ENCODE data around the gene COX7A2L. TPM values are rescaled to one million over a fixed set of nuclear protein-coding genes. Genes with fewer than 3 reads are reported as not detected.

Gene COX7A2L
- total RNA-seq, 4 donors from 2014 or later, result 69.8 to 94.7 (median 89.1) TPM

DNA sequence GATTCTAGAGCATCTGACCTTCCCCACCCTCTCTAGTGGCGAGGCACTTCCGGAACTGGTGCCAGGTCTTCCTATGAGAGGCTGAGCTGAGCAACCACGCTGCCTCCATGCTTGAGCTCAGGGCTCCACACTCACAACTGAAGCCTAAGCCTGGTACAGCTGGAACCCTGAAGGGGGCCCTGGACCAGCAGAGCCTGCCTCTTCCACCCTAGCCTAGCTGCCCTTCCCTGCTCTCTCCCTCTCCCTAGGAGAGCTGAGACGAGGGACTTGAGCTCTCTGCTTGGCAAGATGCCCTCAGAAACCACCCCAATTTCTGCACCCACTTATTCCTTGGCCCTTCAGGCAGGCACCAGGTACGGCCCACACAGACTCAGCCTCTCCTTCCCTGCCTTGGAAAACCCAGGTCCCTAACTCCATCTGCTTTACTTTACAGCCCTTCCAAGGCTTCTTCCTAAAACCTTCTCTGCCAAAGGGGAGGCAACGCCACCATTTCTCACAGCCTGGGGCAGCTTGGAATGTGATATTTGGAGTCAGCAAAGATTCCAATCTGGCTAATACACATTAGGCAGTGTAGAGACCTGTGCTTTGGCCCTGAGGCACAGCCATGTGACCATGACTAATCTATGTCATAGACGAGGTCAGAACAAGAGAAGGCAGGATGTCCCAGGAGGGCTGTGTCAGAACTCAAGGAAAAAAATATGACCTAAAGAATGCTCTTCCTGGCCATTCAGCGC is 18.8 kb downstream of the COX7A2L start:
- Histone ChIP-seq H3K27ac (peak overlapping the region; percentile 57 to 75 (median 68)), H3K4me1 (peaks cover 13 to 19% of the 10 kb centered on the region in 2 donors), H3K9me3 (no peaks in the 10 kb centered on the region), H3K27me3 (no peaks in the 10 kb centered on the region), H3K4me3 (no peak overlapping the region), H3K36me3 (no peaks in the 10 kb centered on the region)
- ATAC-seq (peak; percentile 96 to 97), DNase-seq (peak; percentile 63)
- intact Hi-C loops (cut with DNase I; ENCODE audit: low total_unique reads) (no loop called here), in situ Hi-C loops (cut with MboI; ENCODE audit: low sequenced_read_pairs in 4 of 4) (no loop called here)
- TF ChIP-seq POLR2A (IDR thresholded peaks at IDR 0.05) (no peak), CTCF (IDR thresholded peaks at IDR 0.05 in 4 of 5, conservative IDR thresholded peaks at IDR 0.05 in 1 of 5) (no peak)

DNA sequence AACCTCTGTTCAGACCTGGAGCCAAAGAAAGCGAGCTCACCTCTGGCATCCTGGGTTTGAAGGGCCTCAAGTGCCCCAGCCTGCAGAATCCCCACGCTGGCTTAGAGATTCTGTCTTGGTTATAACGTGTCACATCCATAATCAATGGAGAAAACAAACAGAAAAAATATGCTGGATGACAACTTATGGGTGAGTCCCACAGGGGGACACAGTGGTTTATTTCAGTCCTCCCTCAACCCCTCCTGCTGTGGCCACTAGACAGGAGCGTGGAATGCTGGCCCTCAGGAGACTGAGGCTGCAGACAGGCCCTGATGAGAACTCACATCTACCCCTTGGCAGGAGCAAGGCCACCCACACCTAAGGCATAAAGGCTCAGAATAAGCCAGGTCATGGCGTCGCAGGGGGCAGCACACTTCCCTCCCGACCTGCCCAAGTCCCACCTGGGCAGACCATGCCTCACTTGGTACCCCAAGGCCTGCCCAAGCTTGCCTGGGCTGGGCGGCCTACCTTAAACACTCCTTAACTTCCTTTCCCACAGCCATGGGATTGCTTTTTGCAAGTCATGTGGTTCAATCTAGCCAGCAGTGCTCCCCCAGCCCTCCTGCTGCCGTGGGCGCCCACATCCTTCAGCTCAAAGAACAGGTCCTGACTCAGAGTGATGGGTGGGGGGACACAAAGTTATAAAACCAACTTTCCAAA is 19.9 kb downstream of the COX7A2L start:
- Histone ChIP-seq H3K9me3 (no peaks in the 10 kb centered on the region), H3K36me3 (peaks cover 0 to 6% of the 10 kb centered on the region in 2 donors), H3K4me1 (peaks cover 13 to 19% of the 10 kb centered on the region in 2 donors), H3K27me3 (no peaks in the 10 kb centered on the region), H3K4me3 (no peak overlapping the region), H3K27ac (no peak overlapping the region)
- in situ Hi-C loops (cut with MboI; ENCODE audit: low sequenced_read_pairs in 4 of 4), result no loop called here
- intact Hi-C loops (cut with DNase I; ENCODE audit: low total_unique reads), result no loop called here
- no peak for TF ChIP-seq CTCF (IDR thresholded peaks at IDR 0.05 in 4 of 5, conservative IDR thresholded peaks at IDR 0.05 in 1 of 5)
- TF ChIP-seq POLR2A (IDR thresholded peaks at IDR 0.05), result no peak
- no peak for ATAC-seq
- DNase-seq, result no peak

DNA sequence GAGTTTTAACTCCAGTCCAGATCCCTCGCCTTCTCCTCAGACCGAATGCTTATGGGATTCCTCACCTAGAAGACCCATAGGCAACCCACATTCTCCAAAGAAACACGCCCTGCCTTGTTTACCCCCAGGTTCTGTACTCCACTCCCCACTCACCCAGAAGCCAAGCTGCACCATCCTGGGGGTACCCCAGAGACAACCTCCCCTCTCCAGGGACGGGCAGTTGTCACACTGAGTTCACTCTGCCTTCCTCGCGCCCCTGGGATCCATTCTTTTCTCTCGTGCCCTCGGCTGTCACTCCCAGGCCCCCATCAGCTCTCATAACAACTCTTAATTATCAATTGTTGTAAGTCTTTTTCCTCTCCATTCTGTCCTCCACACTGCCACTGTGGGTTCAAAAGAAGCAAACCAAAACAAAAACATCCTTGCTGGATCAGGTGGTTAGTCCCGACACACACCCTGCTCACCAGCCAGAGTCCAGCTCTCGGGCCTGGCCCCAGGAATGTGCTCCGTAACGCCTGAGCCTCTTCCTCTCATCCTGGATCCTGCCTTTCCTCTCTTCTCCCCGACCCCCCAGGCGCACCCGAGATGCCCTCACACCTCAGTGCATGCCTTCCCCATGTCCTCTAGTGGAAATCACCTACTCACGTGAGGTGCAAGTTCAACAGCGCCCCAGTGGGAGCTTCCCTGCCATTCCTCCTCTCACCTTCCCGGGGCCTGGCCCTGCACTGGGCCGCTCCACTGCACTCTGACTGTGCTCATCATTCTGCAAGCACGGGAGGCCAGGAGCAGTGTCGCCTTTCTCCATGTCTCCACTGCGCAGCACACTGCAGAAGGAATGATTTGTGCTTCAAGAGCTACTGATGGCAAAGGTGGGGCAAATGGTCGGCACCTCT is 20.7 kb downstream of the COX7A2L start:
- Histone ChIP-seq H3K9me3 (no peaks in the 10 kb centered on the region), H3K27me3 (no peaks in the 10 kb centered on the region), H3K4me1 (peaks cover 13 to 19% of the 10 kb centered on the region in 2 donors), H3K4me3 (no peak overlapping the region), H3K36me3 (peaks cover 0 to 6% of the 10 kb centered on the region in 2 donors), H3K27ac (no peak overlapping the region)
- DNase-seq (no peak), ATAC-seq (no peak)
- in situ Hi-C loops (cut with MboI; ENCODE audit: low sequenced_read_pairs in 4 of 4) (no loop called here), intact Hi-C loops (cut with DNase I; ENCODE audit: low total_unique reads) (no loop called here)
- no peak for TF ChIP-seq CTCF (IDR thresholded peaks at IDR 0.05 in 4 of 5, conservative IDR thresholded peaks at IDR 0.05 in 1 of 5)

DNA sequence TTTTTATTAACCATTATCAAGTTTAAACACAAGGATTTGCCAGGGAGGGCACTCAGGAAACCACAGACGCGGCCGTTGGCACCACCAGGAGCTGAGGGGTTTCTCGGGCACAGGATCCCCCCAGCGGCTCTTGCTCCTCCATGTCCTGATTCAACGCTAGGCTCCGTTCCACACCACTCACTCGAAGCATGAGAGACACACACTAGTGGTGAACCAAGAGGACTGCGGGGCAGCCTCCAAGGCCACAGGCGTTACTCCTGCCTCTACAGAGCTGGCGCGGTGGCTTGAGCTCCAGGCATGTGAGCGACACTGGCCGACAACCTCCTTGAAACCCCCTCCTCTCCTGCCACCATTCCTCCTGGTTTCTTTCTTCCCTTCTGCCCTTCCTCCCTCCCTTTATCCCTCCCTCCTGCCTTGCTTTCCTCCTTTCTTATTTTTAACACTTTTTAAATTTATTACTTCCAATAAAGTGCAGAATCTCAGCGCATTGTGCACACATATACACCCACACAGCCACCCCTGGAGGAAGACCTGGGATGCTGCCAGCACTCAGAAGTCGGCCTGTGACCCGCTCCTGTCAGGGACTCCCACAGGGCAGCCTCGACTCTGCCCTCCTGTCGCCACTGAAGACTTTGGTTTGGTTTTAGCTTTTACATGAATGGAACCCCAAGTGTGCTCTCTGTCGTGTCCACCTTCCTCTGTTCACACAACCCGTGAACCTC is 21.7 kb downstream of the COX7A2L start:
- DNase-seq (no peak), ATAC-seq (no peak)
- H3K9me3 ChIP-seq, result no peaks in the 10 kb centered on the region
- intact Hi-C loops (cut with DNase I; ENCODE audit: low total_unique reads), result no loop called here
- H3K36me3 ChIP-seq, result peaks cover 0 to 10% of the 10 kb centered on the region in 2 donors
- no peak for TF ChIP-seq POLR2A (IDR thresholded peaks at IDR 0.05)
- TF ChIP-seq CTCF (IDR thresholded peaks at IDR 0.05 in 4 of 5, conservative IDR thresholded peaks at IDR 0.05 in 1 of 5), result no peak
- H3K27ac ChIP-seq, result no peak overlapping the region
- in situ Hi-C loops (cut with MboI; ENCODE audit: low sequenced_read_pairs in 4 of 4), result no loop called here
- H3K4me1 ChIP-seq, result peaks cover 13 to 19% of the 10 kb centered on the region in 2 donors
- no peak overlapping the region for H3K4me3 ChIP-seq
- no peaks in the 10 kb centered on the region for H3K27me3 ChIP-seq
